GM23338 (cell line): ENCODE measurements around the gene CAPN8. TPM values are rescaled to one million over a fixed set of nuclear protein-coding genes. Genes with fewer than 3 reads are reported as not detected.

ENCODE experiments used
- ATAC-seq: fragments of 200-7000 bp; cut with Tn5 transposase; 3 replicates; pipeline ENCODE4 v1.9.1; 2020
- DNase-seq: peaks from one replicate; pipeline ENCODE4 v3.0.0-alpha.2; 2015; ENCODE audit warnings: low spot score
- H2AFZ ChIP-seq: fragments of 200-600 bp; sonication (generic); 2 replicates; pipeline ENCODE4 v1.8.0; 2016; ENCODE audit warnings: antibody characterized with exemption, mild to moderate bottlenecking, moderate library complexity
- H3F3A ChIP-seq: fragments of 200-600 bp; sonication (generic); replicated peaks from 2 replicates; pipeline ENCODE4 v1.8.0; 2017; ENCODE audit warnings: antibody characterized with exemption, mixed run types, low read depth
- H3K27ac ChIP-seq: fragments of 200-600 bp; sonication (generic); 2 replicates; pipeline ENCODE4 v1.6.1; 2016; ENCODE audit warnings: low read depth
- H3K27me3 ChIP-seq: fragments of 200-600 bp; sonication (generic); 2 replicates; pipeline ENCODE4 v1.8.0; 2016; ENCODE audit warnings: mild to moderate bottlenecking, mixed run types, moderate library complexity; ENCODE audit not compliant: insufficient read depth
- H3K36me3 ChIP-seq: fragments of 200-600 bp; sonication (generic); 2 replicates; pipeline ENCODE4 v1.8.0; 2016; ENCODE audit warnings: mild to moderate bottlenecking; ENCODE audit not compliant: insufficient read depth
- H3K4me1 ChIP-seq: fragments of 200-600 bp; sonication (generic); 2 replicates; pipeline ENCODE4 v1.8.0; 2016; ENCODE audit warnings: mild to moderate bottlenecking, moderate library complexity; ENCODE audit not compliant: insufficient read depth
- H3K4me2 ChIP-seq: fragments of 200-600 bp; sonication (generic); 2 replicates; pipeline ENCODE4 v1.7.1; 2017; ENCODE audit warnings: mixed run types
- H3K4me3 ChIP-seq: fragments of 200-600 bp; sonication (generic); 2 replicates; pipeline ENCODE4 v1.6.1; 2016; ENCODE audit warnings: mixed run types
- H3K79me2 ChIP-seq: fragments of 200-600 bp; sonication (generic); replicated peaks from 2 replicates; pipeline ENCODE4 v1.8.0; 2017; ENCODE audit warnings: mild to moderate bottlenecking; ENCODE audit not compliant: insufficient read depth
- H3K9me2 ChIP-seq: fragments of 200-600 bp; sonication (generic); 2 replicates; pipeline ENCODE4 v1.8.0; 2017; ENCODE audit not compliant: insufficient read depth
- H4K20me1 ChIP-seq: fragments of 200-600 bp; sonication (generic); replicated peaks from 2 replicates; pipeline ENCODE4 v1.8.0; 2017; ENCODE audit warnings: mild to moderate bottlenecking; ENCODE audit not compliant: insufficient read depth
- H3K27ac Mint-ChIP-seq: 2 replicates; pipeline ENCODE4 v1.8.0; 2020; ENCODE audit warnings: inconsistent platforms, mild to moderate bottlenecking, moderate library complexity, mixed read lengths
- H3K27me3 Mint-ChIP-seq: 3 replicates; pipeline ENCODE4 v1.8.0; 2022; ENCODE audit warnings: low read depth, mild to moderate bottlenecking, moderate library complexity, mixed read lengths, inconsistent platforms; ENCODE audit not compliant: insufficient read depth, poor library complexity
- H3K36me3 Mint-ChIP-seq: 3 replicates; pipeline ENCODE4 v1.8.0; 2021; ENCODE audit warnings: low read depth, mild to moderate bottlenecking, inconsistent platforms, moderate library complexity, mixed read lengths
- H3K4me1 Mint-ChIP-seq: 3 replicates; pipeline ENCODE4 v1.8.0; 2020; ENCODE audit warnings: mild to moderate bottlenecking, inconsistent platforms, mixed read lengths
- H3K4me3 Mint-ChIP-seq: 3 replicates; pipeline ENCODE4 v1.8.0; 2021; ENCODE audit warnings: moderate library complexity, mild to moderate bottlenecking, inconsistent platforms, mixed read lengths
- H3K9me3 Mint-ChIP-seq: 3 replicates; pipeline ENCODE4 v1.8.0; 2020; ENCODE audit warnings: moderate library complexity, mild to moderate bottlenecking, inconsistent platforms, mixed read lengths
- CREB1 ChIP-seq: fragments of 250-450 bp; sonication (Bioruptor Pico); IDR thresholded peaks from 2 replicates; pipeline ENCODE4 v1.5.0; 2020; ENCODE audit warnings: low read depth, mild to moderate bottlenecking, moderate library complexity
- EZH2phosphoT487 ChIP-seq: fragments of 200-600 bp; sonication (generic); IDR thresholded peaks from one replicate; pipeline ENCODE4 v1.8.1; 2018; ENCODE audit warnings: antibody characterized with exemption; ENCODE audit not compliant: unreplicated experiment
- NANOG ChIP-seq: IDR thresholded peaks from 2 replicates; pipeline ENCODE4 v1.6.1; 2016; ENCODE audit warnings: antibody characterized with exemption, borderline replicate concordance
- POLR2AphosphoS5 ChIP-seq: IDR thresholded peaks from 2 replicates; pipeline ENCODE4 v1.6.1; 2016; ENCODE audit warnings: antibody characterized with exemption, low read depth
- STAT1 ChIP-seq: IDR thresholded peaks from one replicate; pipeline ENCODE4 v1.6.1; 2016; ENCODE audit warnings: antibody characterized with exemption; ENCODE audit not compliant: unreplicated experiment
- ZNF114 ChIP-seq: fragments of 250-450 bp; sonication (Bioruptor Pico); IDR thresholded peaks from 2 replicates; pipeline ENCODE4 v1.5.0; 2020; ENCODE audit warnings: mild to moderate bottlenecking, moderate library complexity
- ZNF331 ChIP-seq: fragments of 250-450 bp; sonication (Bioruptor Pico); IDR thresholded peaks from 2 replicates; pipeline ENCODE4 v1.5.0; 2020; ENCODE audit warnings: low read depth, mild to moderate bottlenecking, moderate library complexity
- polyA plus RNA-seq: library from polyadenylated mRNA; unstranded; fragments of >200 nt; fragmentation: Nextera tagmentation; extraction: Ambion mirVana; gene quantifications from 2 replicates; pipeline ENCODE4 v1.2.1, GENCODE V29; 2016
- total RNA-seq: library from RNA; depleted of rRNA; stranded (reverse); fragments of >200 nt; shearing (Covaris generic); gene quantifications from 2 replicates; pipeline ENCODE4 v1.2.3, GENCODE V29; 2014
- TF ChIP-seq, protein P1 (sequence below): IDR thresholded peaks from one replicate; pipeline ENCODE4 v1.6.1; 2018; ENCODE audit warnings: antibody characterized with exemption; ENCODE audit not compliant: unreplicated experiment
- TF ChIP-seq, protein P2 (sequence below): IDR thresholded peaks from 2 replicates; pipeline ENCODE4 v1.6.1; 2016; ENCODE audit warnings: antibody characterized with exemption
- TF ChIP-seq, protein P3 (sequence below), 2 experiments: fragments of 200-600 bp in 1 of 2; sonication (generic) in 1 of 2; conservative IDR thresholded peaks; 2 replicates each; pipeline versions ENCODE4 v1.5.1 to v1.6.1; 2016 to 2017; ENCODE audit warnings: antibody characterized with exemption in 2 of 2, low read depth in 2 of 2, mild to moderate bottlenecking in 2 of 2, moderate library complexity in 1 of 2
- TF ChIP-seq, protein P4 (sequence below): fragments of 250-450 bp; sonication (Bioruptor Pico); IDR thresholded peaks from 2 replicates; pipeline ENCODE4 v1.5.0; 2020; ENCODE audit warnings: mild to moderate bottlenecking, moderate library complexity

CAPN8 gene
- total and polyA plus RNA-seq, 2 experiments from 2014 or later: not detected

DNA sequence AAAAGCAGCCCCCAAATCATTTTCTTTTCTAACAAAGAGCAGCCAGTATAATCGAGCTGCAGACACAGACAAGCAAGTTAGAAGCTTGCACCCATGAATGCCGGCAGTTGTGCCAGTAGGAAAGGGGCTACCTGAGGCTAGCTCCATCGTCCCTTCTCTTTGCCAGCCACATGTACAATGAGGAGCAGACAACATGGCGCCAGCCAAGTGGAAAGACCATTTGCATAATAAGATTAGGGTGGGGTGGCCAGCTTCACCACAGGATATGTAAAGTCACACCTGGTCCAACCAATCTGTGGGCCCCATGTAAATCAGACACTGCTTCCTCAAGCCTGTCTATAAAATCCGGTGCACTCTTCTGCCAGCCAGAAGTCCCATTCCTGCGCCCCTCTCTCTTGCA is 168.6 kb downstream of the CAPN8 start:
- Mint-ChIP-seq H3K4me1 (peaks cover 4% of the 10 kb centered on the region), H3K4me3 (no peak overlapping the region)
- no peak overlapping the region for H3K27ac ChIP-seq

More for the DNA sequence above, 168.6 kb downstream of the CAPN8 start:
- H2AFZ ChIP-seq: no peak overlapping the region
- DNase-seq (no peak), ATAC-seq (no peak)
- no peak overlapping the region for H3K27ac Mint-ChIP-seq
- no peaks in the 10 kb centered on the region for H3K79me2 ChIP-seq
- no peaks in the 10 kb centered on the region for H3K27me3 ChIP-seq
- 0 out of 2 replicates have a peak, but pooled peaks cover 9% of the 10 kb centered on the region for H3K9me2 ChIP-seq
- H3K36me3 Mint-ChIP-seq: no peaks in the 10 kb centered on the region
- H3F3A ChIP-seq: no peaks in the 10 kb centered on the region
- H3K4me1 ChIP-seq: no peaks in the 10 kb centered on the region
- no peaks in the 10 kb centered on the region for H3K36me3 ChIP-seq
- H3K4me2 ChIP-seq: no peak overlapping the region
- TF ChIP-seq, protein P1, sequence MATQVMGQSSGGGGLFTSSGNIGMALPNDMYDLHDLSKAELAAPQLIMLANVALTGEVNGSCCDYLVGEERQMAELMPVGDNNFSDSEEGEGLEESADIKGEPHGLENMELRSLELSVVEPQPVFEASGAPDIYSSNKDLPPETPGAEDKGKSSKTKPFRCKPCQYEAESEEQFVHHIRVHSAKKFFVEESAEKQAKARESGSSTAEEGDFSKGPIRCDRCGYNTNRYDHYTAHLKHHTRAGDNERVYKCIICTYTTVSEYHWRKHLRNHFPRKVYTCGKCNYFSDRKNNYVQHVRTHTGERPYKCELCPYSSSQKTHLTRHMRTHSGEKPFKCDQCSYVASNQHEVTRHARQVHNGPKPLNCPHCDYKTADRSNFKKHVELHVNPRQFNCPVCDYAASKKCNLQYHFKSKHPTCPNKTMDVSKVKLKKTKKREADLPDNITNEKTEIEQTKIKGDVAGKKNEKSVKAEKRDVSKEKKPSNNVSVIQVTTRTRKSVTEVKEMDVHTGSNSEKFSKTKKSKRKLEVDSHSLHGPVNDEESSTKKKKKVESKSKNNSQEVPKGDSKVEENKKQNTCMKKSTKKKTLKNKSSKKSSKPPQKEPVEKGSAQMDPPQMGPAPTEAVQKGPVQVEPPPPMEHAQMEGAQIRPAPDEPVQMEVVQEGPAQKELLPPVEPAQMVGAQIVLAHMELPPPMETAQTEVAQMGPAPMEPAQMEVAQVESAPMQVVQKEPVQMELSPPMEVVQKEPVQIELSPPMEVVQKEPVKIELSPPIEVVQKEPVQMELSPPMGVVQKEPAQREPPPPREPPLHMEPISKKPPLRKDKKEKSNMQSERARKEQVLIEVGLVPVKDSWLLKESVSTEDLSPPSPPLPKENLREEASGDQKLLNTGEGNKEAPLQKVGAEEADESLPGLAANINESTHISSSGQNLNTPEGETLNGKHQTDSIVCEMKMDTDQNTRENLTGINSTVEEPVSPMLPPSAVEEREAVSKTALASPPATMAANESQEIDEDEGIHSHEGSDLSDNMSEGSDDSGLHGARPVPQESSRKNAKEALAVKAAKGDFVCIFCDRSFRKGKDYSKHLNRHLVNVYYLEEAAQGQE: no peak
- TF ChIP-seq POLR2AphosphoS5: no peak
- TF ChIP-seq NANOG: no peak
- TF ChIP-seq EZH2phosphoT487: no peak
- TF ChIP-seq, protein P2, sequence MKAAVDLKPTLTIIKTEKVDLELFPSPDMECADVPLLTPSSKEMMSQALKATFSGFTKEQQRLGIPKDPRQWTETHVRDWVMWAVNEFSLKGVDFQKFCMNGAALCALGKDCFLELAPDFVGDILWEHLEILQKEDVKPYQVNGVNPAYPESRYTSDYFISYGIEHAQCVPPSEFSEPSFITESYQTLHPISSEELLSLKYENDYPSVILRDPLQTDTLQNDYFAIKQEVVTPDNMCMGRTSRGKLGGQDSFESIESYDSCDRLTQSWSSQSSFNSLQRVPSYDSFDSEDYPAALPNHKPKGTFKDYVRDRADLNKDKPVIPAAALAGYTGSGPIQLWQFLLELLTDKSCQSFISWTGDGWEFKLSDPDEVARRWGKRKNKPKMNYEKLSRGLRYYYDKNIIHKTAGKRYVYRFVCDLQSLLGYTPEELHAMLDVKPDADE: no peak
- TF ChIP-seq, protein P3, sequence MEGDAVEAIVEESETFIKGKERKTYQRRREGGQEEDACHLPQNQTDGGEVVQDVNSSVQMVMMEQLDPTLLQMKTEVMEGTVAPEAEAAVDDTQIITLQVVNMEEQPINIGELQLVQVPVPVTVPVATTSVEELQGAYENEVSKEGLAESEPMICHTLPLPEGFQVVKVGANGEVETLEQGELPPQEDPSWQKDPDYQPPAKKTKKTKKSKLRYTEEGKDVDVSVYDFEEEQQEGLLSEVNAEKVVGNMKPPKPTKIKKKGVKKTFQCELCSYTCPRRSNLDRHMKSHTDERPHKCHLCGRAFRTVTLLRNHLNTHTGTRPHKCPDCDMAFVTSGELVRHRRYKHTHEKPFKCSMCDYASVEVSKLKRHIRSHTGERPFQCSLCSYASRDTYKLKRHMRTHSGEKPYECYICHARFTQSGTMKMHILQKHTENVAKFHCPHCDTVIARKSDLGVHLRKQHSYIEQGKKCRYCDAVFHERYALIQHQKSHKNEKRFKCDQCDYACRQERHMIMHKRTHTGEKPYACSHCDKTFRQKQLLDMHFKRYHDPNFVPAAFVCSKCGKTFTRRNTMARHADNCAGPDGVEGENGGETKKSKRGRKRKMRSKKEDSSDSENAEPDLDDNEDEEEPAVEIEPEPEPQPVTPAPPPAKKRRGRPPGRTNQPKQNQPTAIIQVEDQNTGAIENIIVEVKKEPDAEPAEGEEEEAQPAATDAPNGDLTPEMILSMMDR (conservative IDR thresholded peaks at IDR 0.05; ENCODE audit: low read depth in 2 of 2): no peak
- TF ChIP-seq STAT1: no peak
- TF ChIP-seq, protein P4, sequence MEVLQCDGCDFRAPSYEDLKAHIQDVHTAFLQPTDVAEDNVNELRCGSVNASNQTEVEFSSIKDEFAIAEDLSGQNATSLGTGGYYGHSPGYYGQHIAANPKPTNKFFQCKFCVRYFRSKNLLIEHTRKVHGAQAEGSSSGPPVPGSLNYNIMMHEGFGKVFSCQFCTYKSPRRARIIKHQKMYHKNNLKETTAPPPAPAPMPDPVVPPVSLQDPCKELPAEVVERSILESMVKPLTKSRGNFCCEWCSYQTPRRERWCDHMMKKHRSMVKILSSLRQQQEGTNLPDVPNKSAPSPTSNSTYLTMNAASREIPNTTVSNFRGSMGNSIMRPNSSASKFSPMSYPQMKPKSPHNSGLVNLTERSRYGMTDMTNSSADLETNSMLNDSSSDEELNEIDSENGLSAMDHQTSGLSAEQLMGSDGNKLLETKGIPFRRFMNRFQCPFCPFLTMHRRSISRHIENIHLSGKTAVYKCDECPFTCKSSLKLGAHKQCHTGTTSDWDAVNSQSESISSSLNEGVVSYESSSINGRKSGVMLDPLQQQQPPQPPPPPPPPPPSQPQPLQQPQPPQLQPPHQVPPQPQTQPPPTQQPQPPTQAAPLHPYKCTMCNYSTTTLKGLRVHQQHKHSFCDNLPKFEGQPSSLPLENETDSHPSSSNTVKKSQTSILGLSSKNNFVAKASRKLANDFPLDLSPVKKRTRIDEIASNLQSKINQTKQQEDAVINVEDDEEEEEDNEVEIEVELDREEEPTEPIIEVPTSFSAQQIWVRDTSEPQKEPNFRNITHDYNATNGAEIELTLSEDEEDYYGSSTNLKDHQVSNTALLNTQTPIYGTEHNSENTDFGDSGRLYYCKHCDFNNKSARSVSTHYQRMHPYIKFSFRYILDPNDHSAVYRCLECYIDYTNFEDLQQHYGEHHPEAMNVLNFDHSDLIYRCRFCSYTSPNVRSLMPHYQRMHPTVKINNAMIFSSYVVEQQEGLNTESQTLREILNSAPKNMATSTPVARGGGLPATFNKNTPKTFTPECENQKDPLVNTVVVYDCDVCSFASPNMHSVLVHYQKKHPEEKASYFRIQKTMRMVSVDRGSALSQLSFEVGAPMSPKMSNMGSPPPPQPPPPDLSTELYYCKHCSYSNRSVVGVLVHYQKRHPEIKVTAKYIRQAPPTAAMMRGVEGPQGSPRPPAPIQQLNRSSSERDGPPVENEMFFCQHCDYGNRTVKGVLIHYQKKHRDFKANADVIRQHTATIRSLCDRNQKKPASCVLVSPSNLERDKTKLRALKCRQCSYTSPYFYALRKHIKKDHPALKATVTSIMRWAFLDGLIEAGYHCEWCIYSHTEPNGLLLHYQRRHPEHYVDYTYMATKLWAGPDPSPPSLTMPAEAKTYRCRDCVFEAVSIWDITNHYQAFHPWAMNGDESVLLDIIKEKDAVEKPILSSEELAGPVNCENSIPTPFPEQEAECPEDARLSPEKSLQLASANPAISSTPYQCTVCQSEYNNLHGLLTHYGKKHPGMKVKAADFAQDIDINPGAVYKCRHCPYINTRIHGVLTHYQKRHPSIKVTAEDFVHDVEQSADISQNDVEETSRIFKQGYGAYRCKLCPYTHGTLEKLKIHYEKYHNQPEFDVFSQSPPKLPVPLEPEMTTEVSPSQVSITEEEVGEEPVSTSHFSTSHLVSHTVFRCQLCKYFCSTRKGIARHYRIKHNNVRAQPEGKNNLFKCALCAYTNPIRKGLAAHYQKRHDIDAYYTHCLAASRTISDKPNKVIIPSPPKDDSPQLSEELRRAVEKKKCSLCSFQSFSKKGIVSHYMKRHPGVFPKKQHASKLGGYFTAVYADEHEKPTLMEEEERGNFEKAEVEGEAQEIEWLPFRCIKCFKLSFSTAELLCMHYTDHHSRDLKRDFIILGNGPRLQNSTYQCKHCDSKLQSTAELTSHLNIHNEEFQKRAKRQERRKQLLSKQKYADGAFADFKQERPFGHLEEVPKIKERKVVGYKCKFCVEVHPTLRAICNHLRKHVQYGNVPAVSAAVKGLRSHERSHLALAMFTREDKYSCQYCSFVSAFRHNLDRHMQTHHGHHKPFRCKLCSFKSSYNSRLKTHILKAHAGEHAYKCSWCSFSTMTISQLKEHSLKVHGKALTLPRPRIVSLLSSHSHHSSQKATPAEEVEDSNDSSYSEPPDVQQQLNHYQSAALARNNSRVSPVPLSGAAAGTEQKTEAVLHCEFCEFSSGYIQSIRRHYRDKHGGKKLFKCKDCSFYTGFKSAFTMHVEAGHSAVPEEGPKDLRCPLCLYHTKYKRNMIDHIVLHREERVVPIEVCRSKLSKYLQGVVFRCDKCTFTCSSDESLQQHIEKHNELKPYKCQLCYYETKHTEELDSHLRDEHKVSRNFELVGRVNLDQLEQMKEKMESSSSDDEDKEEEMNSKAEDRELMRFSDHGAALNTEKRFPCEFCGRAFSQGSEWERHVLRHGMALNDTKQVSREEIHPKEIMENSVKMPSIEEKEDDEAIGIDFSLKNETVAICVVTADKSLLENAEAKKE (CRISPR knock-in tag): no peak
- no peak for TF ChIP-seq ZNF331 (CRISPR knock-in tag)
- no peak for TF ChIP-seq CREB1 (CRISPR knock-in tag)
- no peak for TF ChIP-seq ZNF114
- no peaks in the 10 kb centered on the region; the same call in 2 of the 3 replicates for H3K9me3 Mint-ChIP-seq
- no peaks in the 10 kb centered on the region for H4K20me1 ChIP-seq
- no peak overlapping the region for H3K4me3 ChIP-seq
- no peaks in the 10 kb centered on the region for H3K27me3 Mint-ChIP-seq
